Pancreas (tissue), 10 donors: Measurements from ENCODE around the gene ROR1. TPM values are rescaled to one million over a fixed set of nuclear protein-coding genes. Genes with fewer than 3 reads are reported as not detected.

ENCODE experiments used
- ATAC-seq, 4 donors: fragments of 200-7000 bp; cut with Tn5 transposase; one replicate each; pipeline versions ENCODE4 v1.8.0 to v1.9.1; 2020; ENCODE audit warnings: mild to moderate bottlenecking in 4 of 4, moderate library complexity in 4 of 4
- DNase-seq, 6 donors: peaks; one replicate each; pipeline ENCODE4 v3.0.0-alpha.2; 2020
- FAIRE-seq: peaks from 2 replicates; lab custom pipeline; 2012; peaks lifted over from hg19 to GRCh38; lab: Jason Lieb, UNC
- H3K27ac ChIP-seq, 4 donors: fragments of 200-600 bp; sonication (generic); 1 replicate in 3 of 4; 2 replicates in 1 of 4; pipeline versions ENCODE4 v1.5.0 to v1.8.0; 2020
- H3K27me3 ChIP-seq, 4 donors: fragments of 200-600 bp; one replicate each; pipeline ENCODE4 v1.8.0; 2021
- H3K36me3 ChIP-seq, 3 donors: fragments of 200-600 bp; sonication (generic) in 1 of 3; one replicate each; pipeline versions ENCODE4 v1.5.0 to v1.8.0; 2020 to 2021
- H3K4me1 ChIP-seq, 3 donors: fragments of 200-600 bp; one replicate each; pipeline ENCODE4 v1.8.0; 2021
- H3K4me3 ChIP-seq, 4 donors: fragments of 200-600 bp; sonication (generic) in 2 of 4; one replicate each; pipeline versions ENCODE4 v1.5.0 to v1.8.0; 2020 to 2021
- H3K9me3 ChIP-seq, 4 donors: fragments of 200-600 bp; one replicate each; pipeline ENCODE4 v1.8.0; 2021
- WGBS, 2 donors: extraction: QIAGEN DNeasy Blood & Tissue Kit; methylation state at CpG; one replicate each; pipeline ENCODE4 v1.1.7; 2013; 5-methylcytosine and 5-hydroxymethylcytosine counted together
- intact Hi-C, 3 donors: fragments of 100-400 bp; cut with DNase I; formaldehyde crosslinking; loops; one replicate each; pipeline versions ENCODE4 v1.11.1 to v1.14.2; 2022
- polyA plus RNA-seq, 2 donors: library from polyadenylated mRNA; stranded (reverse); fragments of 200-250 nt; gene quantifications; one replicate each; pipeline ENCODE4 v1.2.3, GENCODE V29; 2013
- total RNA-seq, 6 donors: library from RNA; stranded (reverse); fragmentation: NEBNext Ultra II Directional in 4 of 6; extraction: Animal tissue kit (Norgen Biotek cat#: 25700) in 4 of 6; gene quantifications; one replicate each; pipeline versions ENCODE4 v1.2.1 to v1.2.4, GENCODE V29; 2021 to 2023
- TF ChIP-seq, protein P1 (sequence below), 4 donors: fragments of 200-600 bp; sonication (generic) in 3 of 4; IDR thresholded peaks; one replicate each; pipeline versions ENCODE4 v1.5.0 to v1.8.0; 2021; ENCODE audit warnings: antibody characterized with exemption in 4 of 4
- donor health status: healthy with polysubstance abuse.
- donor health status: DM: no; HTN: no; CAD: no; lungs with moderate emphysema.
- donor health status: DM: no; HTN: no; CAD: no.
- donor health status: control.
- donor health status: control.
- donor health status: Bipolar disorder and iron deficiency.
- donor health status: DM: yes; HTN: yes; CAD: no.
- donor health status: DM: no; HTN: no; CAD: no.
- donor health status: DM: no; HTN: no; CAD: no.
- donor health status: DM: yes; HTN: yes; CAD: no.

The ROR1 gene
- 10 to 100 TPM in 3 of 6 donors, 1 to 10 TPM in 3; 5.7 to 18.5 (median 9.0) TPM for total RNA-seq
- polyA plus RNA-seq: 1 to 10 TPM; 1.3 to 2.7 TPM

GRCh38 chr1:63773815-63774616 is at the start of gene ROR1:
TSS of gene ROR1 (plus strand) at chr1:63774017.
- H3K4me3 ChIP-seq: peak within 1 kb of the TSS; percentile 70 to 90 (median 82)
- peak within 1 kb of the TSS; percentile 85 to 91 (median 87) for H3K27ac ChIP-seq
- 0 to 1% methylated on average over 59 to 99 of the region's 99 CpGs for WGBS, 2 donors
- H3K36me3 ChIP-seq: no peaks in the 10 kb centered on the region
- intact Hi-C loops: loop anchor here in 1 of 3 donors (10.0 kb wide), 1 partner anchor 361 kb away; no protein-coding TSS in a partner anchor
- no peak for FAIRE-seq
- DNase-seq: peak; percentile 88 to 97 (median 91)
- no peaks in the 10 kb centered on the region for H3K27me3 ChIP-seq
- ATAC-seq: peak; percentile 95 to 98 (median 98)
- no peaks in the 10 kb centered on the region for H3K9me3 ChIP-seq
- TF ChIP-seq, protein P1, sequence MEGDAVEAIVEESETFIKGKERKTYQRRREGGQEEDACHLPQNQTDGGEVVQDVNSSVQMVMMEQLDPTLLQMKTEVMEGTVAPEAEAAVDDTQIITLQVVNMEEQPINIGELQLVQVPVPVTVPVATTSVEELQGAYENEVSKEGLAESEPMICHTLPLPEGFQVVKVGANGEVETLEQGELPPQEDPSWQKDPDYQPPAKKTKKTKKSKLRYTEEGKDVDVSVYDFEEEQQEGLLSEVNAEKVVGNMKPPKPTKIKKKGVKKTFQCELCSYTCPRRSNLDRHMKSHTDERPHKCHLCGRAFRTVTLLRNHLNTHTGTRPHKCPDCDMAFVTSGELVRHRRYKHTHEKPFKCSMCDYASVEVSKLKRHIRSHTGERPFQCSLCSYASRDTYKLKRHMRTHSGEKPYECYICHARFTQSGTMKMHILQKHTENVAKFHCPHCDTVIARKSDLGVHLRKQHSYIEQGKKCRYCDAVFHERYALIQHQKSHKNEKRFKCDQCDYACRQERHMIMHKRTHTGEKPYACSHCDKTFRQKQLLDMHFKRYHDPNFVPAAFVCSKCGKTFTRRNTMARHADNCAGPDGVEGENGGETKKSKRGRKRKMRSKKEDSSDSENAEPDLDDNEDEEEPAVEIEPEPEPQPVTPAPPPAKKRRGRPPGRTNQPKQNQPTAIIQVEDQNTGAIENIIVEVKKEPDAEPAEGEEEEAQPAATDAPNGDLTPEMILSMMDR (IDR thresholded peaks at IDR 0.05): peak; percentile 39 to 60 (median 41)
- H3K4me1 ChIP-seq: peaks cover 0 to 19% (median 6%) of the 10 kb centered on the region in 3 donors

- Histone ChIP-seq H3K4me1 (no peaks in the 10 kb centered on the region), H3K36me3 (no peaks in the 10 kb centered on the region), H3K4me3 (no peak overlapping the region), H3K27ac (no peak overlapping the region), H3K27me3 (no peaks in the 10 kb centered on the region), H3K9me3 (no peaks in the 10 kb centered on the region)
- intact Hi-C loops: no loop called here
- no peak for ATAC-seq
- WGBS, 2 donors: 96% methylated on average over 3 of the region's 3 CpGs
- no peak for DNase-seq
- TF ChIP-seq, protein P1 (IDR thresholded peaks at IDR 0.05): no peak
- no peak for FAIRE-seq
These were observed 49.4 kb upstream of the ROR1 start for GRCh38 chr1:63724375-63724899.

DNA sequence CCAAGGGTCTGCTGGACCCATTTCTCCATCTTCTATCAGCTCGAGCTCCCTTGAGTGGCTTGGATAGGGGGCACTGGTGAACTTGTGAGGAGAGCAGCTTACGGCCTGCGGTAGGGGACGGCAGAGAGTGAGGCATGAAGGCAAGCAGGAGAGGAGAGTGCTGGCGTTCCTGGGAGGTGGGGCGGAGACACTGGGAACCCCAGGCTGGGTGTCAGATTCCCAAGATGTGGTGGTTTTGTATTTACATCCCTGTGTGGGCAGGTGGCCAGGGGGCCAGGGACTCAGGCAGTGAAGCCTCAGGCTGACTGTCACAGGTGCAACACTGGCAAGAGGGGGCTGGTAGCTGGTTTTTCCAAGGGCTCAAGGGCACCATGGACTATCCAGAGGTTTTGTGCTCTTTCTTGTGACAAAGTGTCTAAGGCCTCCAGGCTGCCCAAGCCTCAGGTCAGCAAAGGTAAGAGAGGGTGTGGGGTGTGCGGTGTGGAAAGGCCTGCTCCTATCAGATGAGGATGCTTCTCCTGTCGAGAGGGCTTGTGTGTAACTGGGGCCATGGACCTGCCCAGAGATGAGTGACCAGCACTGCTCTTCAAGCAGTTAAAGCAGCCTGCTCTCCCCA is 45.1 kb upstream of the ROR1 start:
- TF ChIP-seq, protein P1 (IDR thresholded peaks at IDR 0.05): no peak
- DNase-seq (no peak), FAIRE-seq (no peak), ATAC-seq (no peak)
- intact Hi-C loops: no loop called here
- Histone ChIP-seq H3K36me3 (no peaks in the 10 kb centered on the region), H3K4me1 (no peaks in the 10 kb centered on the region), H3K27ac (no peak overlapping the region), H3K27me3 (no peaks in the 10 kb centered on the region), H3K9me3 (no peaks in the 10 kb centered on the region), H3K4me3 (no peak overlapping the region)
- 94 to 97% methylated on average over 8 of the region's 8 CpGs for WGBS, 2 donors

DNA sequence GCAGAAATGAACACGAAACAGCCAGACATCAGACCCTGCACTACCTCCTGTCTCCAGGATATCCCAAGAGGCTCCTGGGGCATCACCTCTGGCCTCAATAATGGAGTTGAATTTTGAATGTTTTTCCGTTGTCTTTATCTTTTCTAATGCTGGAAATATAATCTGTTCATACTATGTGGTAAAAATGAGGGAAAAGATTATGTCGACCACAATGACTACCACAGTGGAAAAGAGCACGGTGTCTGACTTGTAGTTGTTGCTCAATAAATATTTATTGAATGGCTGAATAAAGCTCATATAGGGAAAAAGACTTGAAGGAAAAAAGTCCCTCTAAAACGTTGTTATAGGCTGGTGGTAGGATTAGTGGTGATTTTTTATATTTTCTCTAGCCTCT is 44.6 kb upstream of the ROR1 start:
- ATAC-seq (no peak), FAIRE-seq (no peak), DNase-seq (no peak)
- 83 to 87% methylated on average over 5 of the region's 5 CpGs for WGBS, 2 donors
- TF ChIP-seq, protein P1 (IDR thresholded peaks at IDR 0.05): no peak
- no peak overlapping the region for H3K4me3 ChIP-seq
- H3K27me3 ChIP-seq: no peaks in the 10 kb centered on the region
- intact Hi-C loops: no loop called here
- no peaks in the 10 kb centered on the region for H3K4me1 ChIP-seq
- no peak overlapping the region for H3K27ac ChIP-seq
- H3K36me3 ChIP-seq: no peaks in the 10 kb centered on the region
- H3K9me3 ChIP-seq: no peaks in the 10 kb centered on the region
